Chondrocyte (in vitro differentiated cells): ENCODE measurements around the gene GLI3. TPM values are rescaled to one million over a fixed set of nuclear protein-coding genes. Genes with fewer than 3 reads are reported as not detected.

Experiments used
- DNase-seq: peaks from one replicate; pipeline ENCODE4 v3.0.0; 2021; ENCODE audit warnings: mixed read lengths, low spot score
- H3K27ac Mint-ChIP-seq: one replicate; pipeline ENCODE4 v1.8.0; 2021; ENCODE audit warnings: mild to moderate bottlenecking, moderate library complexity, mixed read lengths; ENCODE audit not compliant: unreplicated experiment
- H3K27me3 Mint-ChIP-seq: 2 replicates; pipeline ENCODE4 v1.8.0; 2021; ENCODE audit warnings: low read depth, mixed read lengths
- H3K36me3 Mint-ChIP-seq: 2 replicates; pipeline ENCODE4 v1.8.0; 2021; ENCODE audit warnings: low read depth, mixed read lengths
- H3K4me1 Mint-ChIP-seq: 2 replicates; pipeline ENCODE4 v1.8.0; 2021; ENCODE audit warnings: low read depth, mild to moderate bottlenecking, mixed read lengths
- H3K4me3 Mint-ChIP-seq: one replicate; pipeline ENCODE4 v1.8.0; 2021; ENCODE audit warnings: mild to moderate bottlenecking, moderate library complexity, mixed read lengths; ENCODE audit not compliant: unreplicated experiment
- H3K9me3 Mint-ChIP-seq: 2 replicates; pipeline ENCODE4 v1.8.0; 2021; ENCODE audit warnings: low read depth, mixed read lengths
- CTCF ChIP-seq: fragments of 200-600 bp; sonication (generic); IDR thresholded peaks from 2 replicates; pipeline ENCODE4 v1.5.0; 2021; ENCODE audit warnings: antibody characterized with exemption, mild to moderate bottlenecking, moderate library complexity
- total RNA-seq: library from RNA; stranded (reverse); gene quantifications from 3 replicates; pipeline ENCODE4 v1.2.1, GENCODE V29; 2021

GLI3 gene
- total RNA-seq, 1 donor from 2014 or later, result 11.7 TPM

DNA sequence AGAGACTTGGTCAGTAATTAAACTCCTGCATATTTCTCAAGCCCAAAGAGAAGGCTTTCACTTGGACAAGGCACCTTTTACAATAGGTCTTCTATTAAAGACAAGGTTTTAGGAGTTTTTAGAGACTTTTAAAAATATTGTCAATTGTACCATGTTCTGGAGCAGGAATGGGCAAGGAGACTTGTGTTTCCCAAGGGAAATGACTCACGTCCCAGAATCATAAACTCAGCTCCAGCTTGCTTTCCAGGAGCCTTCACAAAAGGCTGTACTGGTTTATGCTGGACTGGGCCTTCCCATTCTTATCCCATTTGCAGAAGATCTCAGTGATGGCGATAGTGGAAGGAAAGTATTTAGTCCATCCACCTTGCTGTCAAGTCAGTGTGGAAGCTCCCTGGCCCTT is 7.8 kb upstream of the GLI3 start:
- H3K4me1 Mint-ChIP-seq, result peaks cover 25% of the 10 kb centered on the region
- DNase-seq, result no peak
- no peaks in the 10 kb centered on the region for H3K36me3 Mint-ChIP-seq
- no peaks in the 10 kb centered on the region for H3K27me3 Mint-ChIP-seq
- H3K27ac Mint-ChIP-seq, result peak overlapping the region; percentile 66
- H3K9me3 Mint-ChIP-seq, result no peaks in the 10 kb centered on the region
- H3K4me3 Mint-ChIP-seq, result no peak overlapping the region
- TF ChIP-seq CTCF, result no peak

DNA sequence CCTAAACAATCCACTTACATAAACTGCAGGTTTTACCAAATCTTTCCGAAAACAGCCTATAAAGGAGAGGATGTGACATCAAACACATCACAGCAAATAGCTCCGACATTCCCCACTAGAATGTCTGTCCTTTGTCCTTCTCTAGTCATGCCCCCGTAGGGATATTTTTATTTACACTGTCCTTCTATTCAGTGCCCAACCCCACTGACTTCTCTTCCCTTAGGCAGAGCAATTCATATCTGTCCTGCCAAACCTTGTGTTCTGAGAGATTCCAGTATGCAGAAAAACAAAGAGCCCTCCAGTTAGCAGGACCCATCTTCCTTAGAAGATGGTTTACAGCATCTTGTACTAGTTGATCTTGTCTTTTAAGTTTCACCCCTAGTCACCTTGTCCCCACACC is 5.4 kb upstream of the GLI3 start:
- DNase-seq, result no peak
- no peaks in the 10 kb centered on the region for H3K36me3 Mint-ChIP-seq
- no peak overlapping the region for H3K27ac Mint-ChIP-seq
- TF ChIP-seq CTCF, result no peak
- peaks cover 35% of the 10 kb centered on the region for H3K4me1 Mint-ChIP-seq
- H3K9me3 Mint-ChIP-seq, result no peaks in the 10 kb centered on the region
- no peak overlapping the region for H3K4me3 Mint-ChIP-seq
- no peaks in the 10 kb centered on the region for H3K27me3 Mint-ChIP-seq

- Mint-ChIP-seq H3K4me1 (peaks cover 29% of the 10 kb centered on the region), H3K27ac (no peak overlapping the region), H3K4me3 (no peak overlapping the region), H3K27me3 (no peaks in the 10 kb centered on the region), H3K9me3 (no peaks in the 10 kb centered on the region), H3K36me3 (no peaks in the 10 kb centered on the region)
- no peak for TF ChIP-seq CTCF
- DNase-seq, result no peak
Observed at GRCh38 chr7:42241424-42241823, 4.4 kb upstream of the GLI3 start.

DNA sequence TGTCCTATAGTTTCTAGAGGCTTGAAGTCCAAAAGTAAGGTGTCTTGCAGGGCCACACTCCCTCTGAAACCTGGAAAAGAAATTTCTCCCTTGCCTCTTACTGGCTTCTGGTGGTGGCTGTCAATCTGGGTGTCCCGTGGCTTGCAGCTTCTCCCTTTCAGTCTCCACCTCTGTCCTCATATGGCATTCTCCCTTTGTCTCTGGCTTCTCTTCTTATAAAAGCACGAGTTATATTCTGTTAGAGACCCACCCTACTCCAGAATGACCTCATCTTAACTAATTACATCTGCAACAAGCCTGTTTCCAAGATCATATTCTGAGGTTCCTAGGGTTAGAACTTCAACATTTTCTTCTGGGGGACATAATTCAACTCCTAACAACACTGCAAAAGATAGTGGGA is 3.4 kb upstream of the GLI3 start:
- Mint-ChIP-seq H3K27ac (no peak overlapping the region), H3K36me3 (no peaks in the 10 kb centered on the region), H3K4me3 (no peak overlapping the region), H3K4me1 (peaks cover 33% of the 10 kb centered on the region), H3K27me3 (no peaks in the 10 kb centered on the region), H3K9me3 (no peaks in the 10 kb centered on the region)
- TF ChIP-seq CTCF, result no peak
- DNase-seq, result no peak

DNA sequence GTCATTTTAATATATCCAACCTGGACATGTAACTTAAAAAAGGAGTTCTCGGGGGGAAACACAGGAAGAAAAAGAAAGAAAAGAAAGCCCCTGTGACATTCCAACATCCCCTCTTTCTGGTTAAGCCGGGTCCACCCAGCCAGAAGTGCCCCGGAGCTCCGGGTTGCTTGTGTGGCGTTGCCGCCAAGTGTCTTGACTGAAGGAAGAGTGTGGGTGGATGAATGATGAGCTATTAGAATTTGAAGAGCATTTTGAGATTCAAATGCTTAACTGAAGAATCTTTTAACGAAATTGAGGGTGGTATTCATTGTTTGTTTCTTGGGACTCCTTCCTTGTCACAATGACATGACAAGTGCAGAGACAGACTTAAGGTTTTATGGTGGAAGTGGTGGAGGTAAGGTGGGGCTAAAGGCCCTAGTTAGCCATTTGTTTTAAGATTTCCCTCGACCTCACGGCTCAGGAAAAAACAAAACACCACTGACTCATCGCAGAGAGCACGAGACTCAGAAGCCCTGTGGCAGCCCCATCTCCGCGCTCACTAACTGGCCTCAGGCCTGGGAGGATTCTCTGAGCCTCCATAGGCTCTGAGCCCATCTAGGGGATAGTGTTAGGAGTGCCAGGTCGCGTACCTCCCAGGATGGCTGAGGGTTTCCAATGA is 1.8 kb upstream of the GLI3 start:
- TF ChIP-seq CTCF, result no peak
- H3K27ac Mint-ChIP-seq, result peak overlapping the region; percentile 88
- H3K4me3 Mint-ChIP-seq, result peak overlapping the region; percentile 70
- H3K4me1 Mint-ChIP-seq, result peaks cover 35% of the 10 kb centered on the region
- DNase-seq, result no peak
- H3K36me3 Mint-ChIP-seq, result no peaks in the 10 kb centered on the region
- H3K9me3 Mint-ChIP-seq, result no peaks in the 10 kb centered on the region
- no peaks in the 10 kb centered on the region for H3K27me3 Mint-ChIP-seq
